GM13976 (cell line): Measurements from ENCODE around the gene PCNX2.

ENCODE experiments used
- DNase-seq: peaks from one replicate; pipeline ENCODE4 v3.0.0; 2012; ENCODE audit warnings: low spot score
- CTCF ChIP-seq: IDR thresholded peaks from 2 replicates; pipeline ENCODE4 v1.5.1; 2012; ENCODE audit warnings: borderline replicate concordance, mild to moderate bottlenecking; ENCODE audit not compliant: insufficient read depth; ENCODE audit errors: extremely low read depth, missing control alignments, control extremely low read depth
- in situ Hi-C: fragments of 300-500 bp; cut with MboI; formaldehyde crosslinking; loops from one replicate; pipeline ENCODE4 v1.12.0; 2022; ENCODE audit warnings: low sequenced_read_pairs, mixed read lengths, inconsistent platforms; ENCODE audit not compliant: unreplicated experiment

PCNX2 gene

GRCh38 chr1:233166896-233167295, 128.6 kb downstream of the PCNX2 start:
- in situ Hi-C loops = no loop called here
- no peak for TF ChIP-seq CTCF
- DNase-seq = no peak

- TF ChIP-seq CTCF = no peak
- no peak for DNase-seq
- in situ Hi-C loops = no loop called here
Observed at GRCh38 chr1:233163696-233164095, 131.8 kb downstream of the PCNX2 start.

GRCh38 chr1:233158322-233158721, 137.2 kb downstream of the PCNX2 start:
- TF ChIP-seq CTCF = no peak
- no peak for DNase-seq
- in situ Hi-C loops = no loop called here

- DNase-seq = no peak
- no peak for TF ChIP-seq CTCF
- in situ Hi-C loops = no loop called here
Observed at GRCh38 chr1:233157245-233157644, 138.3 kb downstream of the PCNX2 start.

- TF ChIP-seq CTCF = no peak
- no peak for DNase-seq
- in situ Hi-C loops = no loop called here
Observed at GRCh38 chr1:233151861-233152260, 143.7 kb downstream of the PCNX2 start.

- no peak for TF ChIP-seq CTCF
- in situ Hi-C loops = no loop called here
- DNase-seq = no peak
Observed at GRCh38 chr1:233144434-233144833, 151.1 kb downstream of the PCNX2 start.

- no peak for TF ChIP-seq CTCF
- DNase-seq = no peak
- in situ Hi-C loops = no loop called here
Observed at GRCh38 chr1:233143241-233143640, 152.3 kb downstream of the PCNX2 start.
